ENCODE results near the gene C19orf25. TPM values are rescaled to one million over a fixed set of nuclear protein-coding genes. Genes with fewer than 3 reads are reported as not detected.
A peak's percentile ranks its signal among the peaks of the same experiment; 100 is the strongest.

The C19orf25 gene
- total and polyA plus RNA-seq, 2 of the 13 experiments (the other 11 are each of a cell fraction or from before 2014, with no cell fraction given): 14.2 to 32.4 TPM

- TF ChIP-seq ZNF646 (CRISPR knock-in tag; IDR thresholded peaks at IDR 0.05): peak; percentile 98
- TF ChIP-seq ZNF746 (CRISPR knock-in tag; IDR thresholded peaks at IDR 0.05): no peak
- TF ChIP-seq CREB3 (CRISPR knock-in tag; IDR thresholded peaks at IDR 0.05): no peak
- TF ChIP-seq CREB1 (IDR thresholded peaks at IDR 0.05): peak; percentile 37; the same call in 1 of the 2 replicates
- no peak for TF ChIP-seq CREB1 (CRISPR knock-in tag; IDR thresholded peaks at IDR 0.05)
- TF ChIP-seq SNAI1 (CRISPR knock-in tag; IDR thresholded peaks at IDR 0.05; ENCODE audit: borderline replicate concordance): no peak
- 0 out of 2 replicates have a peak, but pooled peaks have one; percentile 7 for TF ChIP-seq LCORL (IDR thresholded peaks at IDR 0.05)
- no peak for TF ChIP-seq LCORL (CRISPR knock-in tag; IDR thresholded peaks at IDR 0.05)
- no peak for TF ChIP-seq LBX2 (CRISPR knock-in tag; IDR thresholded peaks at IDR 0.05; ENCODE audit: borderline replicate concordance)
- no peak for TF ChIP-seq ZNF629 (CRISPR knock-in tag; conservative IDR thresholded peaks at IDR 0.05)
- no peak for TF ChIP-seq ZNF468 (CRISPR knock-in tag; IDR thresholded peaks at IDR 0.05)
- no peak for TF ChIP-seq ZNF780A (CRISPR knock-in tag; IDR thresholded peaks at IDR 0.05)
- no peak; the same call in 1 of the 2 replicates for TF ChIP-seq NBN (conservative IDR thresholded peaks at IDR 0.05)
- 0 out of 2 replicates have a peak, but pooled peaks have one; percentile 1 for TF ChIP-seq KDM2A (CRISPR knock-in tag; IDR thresholded peaks at IDR 0.05; ENCODE audit: borderline replicate concordance, low read depth)
- TF ChIP-seq ATM (IDR thresholded peaks at IDR 0.05; ENCODE audit: borderline replicate concordance): peak; percentile 38; the same call in 1 of the 2 replicates
- TF ChIP-seq POLR2A (IDR thresholded peaks at IDR 0.05; ENCODE audit: insufficient read depth in 1 of 2, low read depth in 2 of 2, low read length in 2 of 2): peak in 1 of 2 experiments; percentile 24; a peak in 1 of 4 replicates
- no peak for TF ChIP-seq ELF3 (CRISPR knock-in tag; IDR thresholded peaks at IDR 0.05)
- no peak for TF ChIP-seq MTF2 (CRISPR knock-in tag; IDR thresholded peaks at IDR 0.05; ENCODE audit: borderline replicate concordance)
- TF ChIP-seq ZBTB20 (CRISPR knock-in tag; IDR thresholded peaks at IDR 0.05; ENCODE audit: borderline replicate concordance, low read depth): no peak
- no peak for TF ChIP-seq ZSCAN9 (CRISPR knock-in tag; IDR thresholded peaks at IDR 0.05; ENCODE audit: borderline replicate concordance)
Measured at GRCh38 chr19:1524287-1524971, 45.4 kb upstream of the C19orf25 start (continued).
